Vagina (tissue), 2 donors: ENCODE data around the gene FBXL17.

Experiments
- CTCF ChIP-seq, 3 experiments: fragments of 450-650 bp in 2 of 3; fragments of 200-600 bp in 1 of 3; sonication (generic) in 1 of 3; IDR thresholded peaks; one replicate each; pipeline ENCODE4 v1.5.1; 2017 to 2019; ENCODE audit warnings: antibody characterized with exemption in 3 of 3, mild to moderate bottlenecking in 2 of 3, moderate library complexity in 2 of 3
- POLR2A ChIP-seq, 2 donors: fragments of 450-650 bp; IDR thresholded peaks; one replicate each; pipeline ENCODE4 v1.6.1; 2017; ENCODE audit warnings: antibody characterized with exemption in 2 of 2, mild to moderate bottlenecking in 2 of 2, moderate library complexity in 2 of 2
- POLR2AphosphoS5 ChIP-seq, 2 donors: sonication (generic); formaldehyde crosslinking; IDR thresholded peaks; one replicate each; pipeline ENCODE4 v1.9.0; 2017; ENCODE audit warnings: antibody characterized with exemption in 2 of 2, mild to moderate bottlenecking in 2 of 2, low read depth in 1 of 2; ENCODE audit not compliant: insufficient read depth in 1 of 2

- TF ChIP-seq CTCF (IDR thresholded peaks at IDR 0.05) (no peak), POLR2A (IDR thresholded peaks at IDR 0.05) (no peak), POLR2AphosphoS5 (IDR thresholded peaks at IDR 0.05; ENCODE audit: insufficient read depth in 1 of 2, low read depth in 1 of 2) (no peak)
Observed at GRCh38 chr5:108233617-108234155, 148.2 kb downstream of the FBXL17 start.
